ENCODE data around the gene TM7SF2.
"Not testable (repeated sequence)": the region's sequence is repeated elsewhere in the genome, so short reads cannot be mapped to it uniquely, and the experiment has no call there.

The TM7SF2 gene

DNA sequence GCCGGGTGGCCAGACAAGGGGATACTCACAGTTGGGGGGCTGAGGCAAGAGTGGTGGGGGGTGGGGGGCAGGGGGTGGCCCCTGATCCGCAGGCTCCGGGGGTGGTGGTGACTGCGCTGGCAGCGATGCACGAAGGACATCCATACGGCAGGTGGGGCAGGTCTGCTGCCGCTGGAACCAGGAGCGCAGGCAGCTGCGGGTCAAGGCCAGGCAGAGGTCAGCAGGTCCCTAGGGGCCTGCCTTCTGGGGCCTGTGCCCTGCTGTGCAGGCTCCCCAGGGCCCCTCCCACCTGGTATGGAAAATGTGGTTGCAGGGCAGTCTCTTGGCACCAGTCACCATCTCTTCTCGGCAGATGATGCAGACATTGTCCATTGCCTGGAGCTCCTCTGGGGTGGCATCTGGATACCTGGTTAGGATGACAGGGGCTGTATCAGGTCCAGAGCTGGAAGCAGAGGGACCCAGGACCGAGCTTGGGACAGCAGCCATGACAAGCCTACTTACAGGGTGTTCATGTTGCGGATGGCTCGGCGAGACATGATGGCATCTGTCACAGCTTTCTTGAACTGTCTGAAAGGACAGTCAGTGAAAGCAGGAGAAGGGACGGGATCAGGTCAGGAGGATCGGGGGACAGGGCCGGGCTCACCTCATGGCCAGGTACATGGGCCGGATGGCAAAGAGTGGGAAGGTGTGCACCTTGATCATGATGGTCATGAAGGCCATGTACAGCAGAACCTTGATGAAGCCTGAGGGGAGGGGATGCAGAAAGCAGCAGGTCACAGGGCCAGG lies 19.2 kb downstream of the TM7SF2 start:
- DNase-seq = no peak

DNA sequence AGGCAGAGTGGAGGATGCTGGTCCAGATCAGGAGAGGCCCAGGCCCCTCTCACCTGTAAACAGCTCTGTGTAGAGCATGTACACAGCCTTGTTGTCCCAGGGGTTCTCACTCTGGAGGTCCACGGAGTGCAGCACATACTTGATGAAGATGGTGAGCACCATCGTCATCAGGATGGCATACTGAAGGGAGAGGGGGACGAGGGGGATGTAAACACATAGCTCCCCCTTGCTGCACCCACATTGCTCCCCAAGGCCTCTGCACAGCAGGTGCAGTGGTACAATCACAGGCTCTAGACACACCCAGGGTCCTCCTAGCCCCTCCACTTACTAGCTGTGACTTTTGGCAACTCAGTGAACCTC lies 19.7 kb downstream of the TM7SF2 start:
- DNase-seq = no peak

DNA sequence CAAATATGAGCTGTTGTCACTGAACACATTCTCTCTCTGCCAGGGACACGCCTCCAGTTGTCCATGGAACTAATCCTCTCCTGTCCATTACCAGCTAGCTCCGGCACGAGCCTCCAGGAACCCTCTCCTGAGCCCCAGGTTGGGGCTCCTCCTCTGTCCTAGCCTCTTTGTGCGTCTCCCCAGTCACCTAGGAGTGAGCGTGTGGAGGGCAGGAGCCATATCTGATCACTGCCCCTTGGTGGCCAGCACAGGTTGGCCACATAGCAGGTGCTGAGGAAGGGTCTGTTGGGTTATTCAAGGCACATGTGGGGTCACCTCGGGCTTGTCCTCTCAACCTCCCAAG lies 20.2 kb downstream of the TM7SF2 start:
- DNase-seq = no peak

DNA sequence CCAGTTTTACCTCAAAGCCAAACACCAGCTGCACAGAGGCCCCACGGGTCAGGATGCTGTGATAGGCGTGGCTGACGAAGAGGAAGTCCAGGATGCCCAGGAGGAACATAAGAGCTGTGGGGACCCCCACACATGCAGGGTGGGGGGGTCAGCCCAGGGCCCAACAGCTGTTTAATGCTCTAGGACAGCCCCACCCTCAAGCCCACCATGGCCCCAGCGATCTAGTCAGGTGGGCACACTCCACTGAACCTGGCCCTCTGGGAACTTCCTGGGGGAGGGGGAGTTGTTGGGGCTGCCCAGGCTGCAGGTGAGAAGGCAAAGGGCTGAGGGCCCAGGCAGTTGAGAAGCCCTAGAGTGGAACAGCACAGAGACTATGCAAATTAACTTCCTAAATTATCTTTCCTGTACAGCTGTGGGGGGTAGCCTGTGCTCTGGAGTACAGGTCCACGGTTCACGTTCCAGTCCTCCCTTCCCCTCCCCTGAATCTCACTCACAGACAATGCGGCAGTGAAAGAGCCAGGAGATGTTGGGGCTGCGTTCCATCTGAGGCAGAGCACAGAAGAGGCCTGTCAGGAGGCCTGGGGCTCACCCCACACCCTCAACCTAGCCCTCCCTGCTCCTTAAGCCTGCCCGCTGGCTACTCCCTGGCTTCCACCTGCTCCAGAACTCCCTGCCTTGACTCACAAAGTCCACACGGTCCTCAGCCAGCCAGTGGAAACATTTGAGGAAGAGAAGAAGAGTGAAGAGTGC lies 20.7 kb downstream of the TM7SF2 start:
- DNase-seq = no peak

DNA sequence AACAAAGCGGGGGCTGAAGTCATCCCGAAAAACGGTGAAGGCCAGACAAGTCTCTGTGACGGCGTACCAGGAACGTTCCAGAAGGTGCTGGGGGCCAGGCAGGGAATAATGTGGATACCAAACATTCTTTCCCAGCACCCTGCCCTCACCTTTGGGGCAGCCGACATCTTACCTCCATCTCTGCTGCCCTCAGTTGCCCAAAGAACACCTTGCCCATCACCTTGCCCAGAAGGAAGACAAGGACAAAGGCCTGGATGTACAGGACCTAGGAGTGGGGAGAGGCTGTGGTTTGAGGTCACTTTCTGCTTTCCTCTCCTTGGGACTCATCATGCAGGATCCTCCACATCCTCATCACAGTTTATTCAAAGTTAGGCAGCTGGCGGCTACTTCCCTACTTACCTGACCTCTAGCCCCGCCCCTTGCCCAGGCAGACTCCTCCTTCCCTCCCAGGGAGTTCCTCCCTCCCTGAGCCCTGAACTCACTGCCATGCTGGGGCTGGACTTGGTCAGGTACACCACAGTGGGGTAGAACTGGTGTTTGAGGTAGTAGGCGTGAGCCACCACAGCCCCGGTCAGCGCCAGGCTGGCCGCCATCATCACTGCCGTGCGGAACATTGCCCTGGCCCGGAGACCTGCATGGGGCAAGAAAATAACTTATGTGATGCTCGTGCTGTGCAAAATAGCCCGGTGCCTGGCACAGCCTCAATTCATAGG lies 21.5 kb downstream of the TM7SF2 start:
- no peak for DNase-seq

DNA sequence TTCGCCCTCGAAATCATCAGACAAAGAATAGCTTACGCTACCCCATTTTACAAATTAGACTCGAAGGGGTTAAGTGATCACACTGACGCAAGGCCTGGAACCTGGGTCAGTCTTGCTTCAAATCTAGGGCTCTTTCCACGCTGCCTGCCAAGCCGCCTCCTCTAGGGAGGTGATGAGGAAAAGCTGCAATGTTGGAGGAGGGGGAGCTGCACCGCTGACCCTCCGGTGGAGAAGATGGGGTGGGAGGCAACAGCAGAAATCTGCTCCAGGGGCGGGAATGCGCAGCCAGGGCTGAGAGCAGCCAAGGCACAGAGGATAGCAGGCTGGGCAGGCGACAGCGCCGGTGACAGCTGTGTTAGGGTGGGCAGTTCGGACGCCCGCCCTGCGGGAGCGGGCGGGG lies 22.1 kb downstream of the TM7SF2 start:
- DNase-seq = no peak

DNA sequence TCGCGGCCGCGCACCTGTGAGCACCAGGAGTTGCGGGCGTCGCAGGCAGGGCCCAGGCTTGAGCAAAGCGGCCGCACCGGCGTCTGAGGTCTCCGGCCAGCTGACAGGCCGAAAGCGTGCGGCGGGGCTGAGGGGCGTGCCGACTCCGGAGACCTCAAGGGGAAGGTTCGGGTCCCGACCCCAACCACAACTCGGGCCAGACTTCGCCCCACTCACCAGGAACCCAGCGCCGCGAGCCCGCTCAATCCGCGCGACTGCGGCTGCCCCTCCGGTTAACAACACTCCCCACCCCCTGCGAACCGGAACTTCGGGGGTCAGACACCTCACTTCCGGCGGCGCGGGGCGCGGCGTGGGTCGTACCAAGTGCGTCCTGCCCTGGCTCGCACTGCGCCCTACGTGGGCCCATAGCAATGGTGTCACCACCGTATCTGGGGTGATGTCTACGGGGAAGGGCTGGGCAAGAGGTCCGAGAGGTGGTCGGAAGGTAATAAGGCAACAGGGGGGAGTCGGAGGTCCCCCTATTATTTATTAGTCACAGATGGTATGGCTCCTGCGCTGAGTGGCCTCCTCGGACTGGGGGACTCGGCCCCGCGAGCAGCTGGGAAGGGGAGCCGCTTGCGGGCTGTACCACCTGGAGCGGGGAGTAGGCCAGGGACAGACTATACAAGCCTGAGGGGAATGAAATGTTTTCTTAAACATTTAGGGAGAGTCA lies 22.7 kb downstream of the TM7SF2 start, which contains the start of gene SYVN1:
SYVN1 (minus strand) TSS at position 280 of the 712 bp plus-strand sequence. CDS start 918 bp downstream, outside the sequence.
- peak; percentile 83 for DNase-seq

DNA sequence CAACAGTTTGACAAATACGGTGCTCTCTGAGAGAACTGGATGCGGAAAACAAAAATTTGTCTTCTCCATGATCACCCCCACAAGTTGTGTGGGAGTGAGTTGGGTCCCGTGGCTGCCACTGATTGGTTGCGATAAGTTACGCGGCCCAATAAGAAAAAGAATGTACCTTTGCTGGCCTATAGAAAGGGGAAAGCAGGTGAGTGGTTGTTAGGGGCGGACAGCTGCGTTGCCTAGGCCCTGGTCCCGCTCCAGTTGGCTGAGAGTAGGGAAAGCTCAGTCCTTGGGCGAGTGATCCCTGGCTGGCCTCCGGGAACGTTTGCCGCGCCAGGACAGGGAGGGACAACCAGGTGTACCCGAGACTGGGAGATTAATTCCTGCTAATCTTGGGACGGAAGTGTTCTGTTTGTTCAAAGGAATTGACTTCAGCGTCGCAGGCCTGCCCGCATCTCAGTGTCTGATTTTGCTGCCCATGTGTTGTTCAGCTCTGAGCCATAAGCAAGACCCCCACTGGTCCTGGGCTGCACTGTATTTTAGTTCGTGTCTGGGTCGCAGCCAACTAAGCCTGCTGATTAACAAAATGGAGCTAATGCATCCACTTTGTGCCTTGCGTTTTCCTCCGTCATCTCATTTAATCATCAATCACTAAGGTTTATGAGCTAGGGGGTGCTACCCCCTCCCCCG lies 23.4 kb downstream of the TM7SF2 start:
- DNase-seq = peak; percentile 91

DNA sequence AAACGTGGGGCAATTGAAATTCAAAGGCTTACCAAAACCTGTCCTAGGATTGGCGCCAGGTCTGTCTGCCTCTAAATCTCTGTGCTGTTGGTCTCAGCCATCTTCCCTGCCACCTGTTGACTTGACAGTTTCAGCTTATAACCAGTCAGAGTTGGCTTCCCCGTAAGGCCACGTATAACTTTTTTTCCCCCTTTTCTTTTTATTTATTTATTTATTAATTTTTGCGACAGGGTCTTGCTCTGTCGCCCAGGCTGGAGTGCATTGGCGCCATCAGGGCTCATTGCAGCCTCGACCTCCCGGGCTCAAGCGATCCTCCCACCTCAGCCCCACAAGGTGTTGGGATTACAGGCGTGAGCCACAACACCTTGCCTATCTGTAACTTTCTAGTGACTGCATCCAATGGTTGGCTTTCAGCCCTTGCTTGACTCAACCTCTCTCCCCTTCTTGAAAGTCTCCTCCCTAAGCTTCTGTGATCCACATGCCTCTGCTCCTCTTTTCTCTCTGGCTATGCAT lies 24.0 kb downstream of the TM7SF2 start:
- no peak for DNase-seq

DNA sequence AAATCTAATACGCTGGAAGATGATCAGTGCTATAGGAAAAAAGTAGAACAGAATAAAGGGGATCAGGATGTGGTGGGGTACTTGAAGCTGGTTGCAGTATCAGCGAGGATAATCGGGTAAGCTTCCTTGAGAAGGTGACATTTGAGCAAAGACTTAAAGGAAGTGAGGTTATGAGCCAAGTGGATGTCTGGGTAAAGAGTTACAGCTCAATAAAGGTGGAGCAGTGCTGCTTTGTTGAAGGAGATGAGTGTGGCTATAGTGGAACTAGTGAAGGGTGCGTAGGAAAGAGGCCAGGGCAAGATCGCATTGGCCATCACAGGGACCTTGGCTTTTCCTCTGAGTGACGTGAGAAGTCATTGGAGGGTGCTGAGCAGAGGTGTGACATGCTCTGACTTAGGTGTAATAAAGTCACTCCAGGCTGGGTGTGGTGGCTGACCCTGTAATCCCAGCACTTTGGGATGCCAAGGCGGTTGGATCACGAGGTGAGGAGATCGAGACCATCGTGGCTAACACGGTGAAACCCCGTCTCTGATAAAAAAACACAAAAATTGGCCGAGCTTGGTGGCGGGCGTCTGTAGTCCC lies 24.9 kb downstream of the TM7SF2 start:
- no peak for DNase-seq

DNA sequence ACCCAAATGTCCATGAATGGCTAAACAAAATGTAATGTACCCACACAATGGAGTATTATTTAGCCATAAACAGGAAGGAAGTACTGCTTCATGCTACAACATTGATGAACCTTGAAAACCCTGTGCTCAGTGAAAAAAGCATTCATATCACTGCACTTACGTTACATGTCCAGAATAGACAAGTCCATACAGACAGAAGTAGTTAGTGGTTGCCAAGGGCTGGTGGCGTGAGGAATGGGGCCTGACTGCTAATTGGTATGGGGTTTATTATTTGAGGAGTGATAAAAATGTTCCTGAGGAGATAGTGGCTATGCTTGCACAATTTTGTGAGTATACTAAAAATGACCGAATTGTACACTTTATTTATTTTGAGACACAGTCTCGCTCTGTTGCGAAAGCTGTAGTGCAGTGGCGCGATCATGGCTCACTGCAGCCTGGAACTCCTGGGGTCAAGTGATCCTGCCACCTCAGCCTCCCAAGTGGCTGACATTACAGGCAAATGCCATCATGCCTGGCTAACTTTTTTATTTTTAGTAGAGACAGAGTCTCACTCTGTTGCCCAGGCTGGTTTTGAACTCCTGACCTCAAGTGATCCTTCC lies 30.3 kb downstream of the TM7SF2 start:
- DNase-seq = no peak

DNA sequence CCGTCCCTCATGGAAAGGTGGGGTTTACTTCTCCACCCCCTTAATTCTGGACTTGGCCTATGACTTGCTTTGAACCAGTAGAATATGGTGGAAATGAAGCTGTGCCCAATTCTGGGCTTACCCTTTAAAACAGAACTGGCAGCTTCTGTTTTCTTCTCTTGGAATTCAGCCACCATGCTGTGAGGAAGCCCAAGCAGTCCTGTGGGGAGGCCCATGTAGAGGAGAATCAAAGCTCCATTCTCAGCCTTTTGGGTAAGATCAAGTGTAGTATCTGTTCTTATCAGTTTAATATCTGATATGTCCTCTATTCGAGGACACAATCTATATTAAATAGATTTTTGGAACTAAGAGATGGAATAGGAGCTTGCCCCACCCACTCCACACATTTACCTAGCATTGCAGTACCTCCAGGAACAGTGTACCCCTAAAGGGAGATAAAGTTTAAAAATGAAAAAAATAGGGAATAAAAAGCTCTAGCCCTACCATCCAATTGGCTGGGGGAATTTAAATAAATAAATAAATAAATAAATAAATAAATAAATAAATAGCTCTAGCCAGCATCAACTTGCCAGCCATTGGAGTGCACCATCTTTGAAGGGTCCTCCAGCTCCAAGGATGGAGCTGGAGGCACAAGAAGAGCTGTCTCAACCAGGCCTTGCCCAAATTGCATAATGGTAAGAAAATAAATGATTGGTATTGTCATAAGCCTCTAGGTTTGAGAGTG lies 35.8 kb downstream of the TM7SF2 start:
- DNase-seq = no peak

DNA sequence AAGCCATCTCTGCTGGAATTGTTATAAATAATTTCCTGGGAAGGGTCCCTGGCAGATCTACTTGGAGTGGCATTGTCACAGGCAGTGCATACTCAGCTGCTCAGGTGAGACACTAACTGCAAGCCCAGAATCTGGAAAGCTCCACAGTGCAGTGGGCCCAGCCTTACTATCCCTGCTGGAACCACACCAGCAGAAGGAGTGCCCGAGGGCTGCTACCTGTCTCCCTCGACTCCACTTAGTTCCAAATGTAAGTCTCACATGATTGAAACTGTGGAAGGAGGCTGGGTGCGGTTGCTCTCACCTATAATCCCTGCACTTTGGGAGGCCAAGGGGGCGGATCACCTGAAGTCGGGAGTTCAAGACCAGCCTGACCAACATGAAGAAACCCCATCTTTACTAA lies 37.0 kb downstream of the TM7SF2 start:
- DNase-seq = no peak

DNA sequence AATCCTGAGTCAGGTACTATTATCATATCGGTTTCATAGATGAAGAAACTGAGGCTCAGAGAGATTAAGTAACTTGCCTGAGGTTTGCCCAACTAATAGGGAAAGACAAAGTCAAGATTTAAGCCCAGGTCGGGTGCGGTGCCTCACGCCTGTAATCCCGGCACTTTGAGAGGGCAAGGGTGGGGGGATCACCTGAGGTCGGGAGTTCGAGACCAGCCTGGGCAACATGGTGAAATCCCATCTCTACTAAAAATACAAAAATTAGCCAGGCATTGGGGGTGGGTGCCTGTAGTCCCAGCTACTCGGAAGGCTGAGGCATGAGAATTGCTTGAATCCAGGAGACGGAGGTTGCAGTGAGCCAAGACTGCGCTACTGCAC lies 38.4 kb downstream of the TM7SF2 start:
- not testable (repeated sequence) for DNase-seq

DNA sequence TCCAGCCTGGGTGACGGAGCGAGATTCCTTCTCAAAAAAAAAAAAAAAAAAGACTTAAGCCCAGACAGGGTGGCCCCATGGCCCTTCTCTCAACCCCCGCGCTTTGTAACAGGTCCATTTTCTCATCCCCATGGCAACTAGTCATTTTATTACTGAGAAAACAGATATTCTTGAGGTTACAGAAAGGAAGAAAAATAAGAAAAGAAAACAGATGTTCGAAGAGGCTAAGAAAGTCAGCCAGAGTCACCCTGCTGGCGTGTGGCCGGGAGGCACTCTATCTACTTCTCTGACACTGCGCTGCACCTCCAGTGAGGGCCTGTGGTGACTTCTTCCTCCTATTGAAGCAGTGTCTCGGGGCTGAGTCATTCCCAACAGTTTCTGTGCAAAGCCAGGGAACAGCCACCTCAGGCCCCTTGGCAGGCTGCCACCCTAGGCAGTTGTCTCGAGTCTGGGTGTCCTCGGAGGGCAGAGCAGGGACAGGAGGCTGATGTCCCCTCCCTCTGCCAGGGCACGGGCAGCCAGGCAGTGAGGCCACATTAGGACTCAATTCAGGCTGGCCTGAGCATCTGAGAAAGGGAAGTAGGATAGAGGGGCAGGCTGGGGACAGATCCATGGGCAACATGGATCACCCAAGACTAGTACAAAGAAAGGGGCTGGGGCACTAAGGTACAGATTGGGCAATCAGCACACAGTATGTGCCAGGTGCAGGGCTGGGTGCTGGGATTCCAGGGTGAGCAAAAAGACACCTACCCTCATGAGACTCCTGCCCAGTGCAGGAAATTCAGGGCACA lies 39.0 kb downstream of the TM7SF2 start:
- peak; percentile 76 for DNase-seq

DNA sequence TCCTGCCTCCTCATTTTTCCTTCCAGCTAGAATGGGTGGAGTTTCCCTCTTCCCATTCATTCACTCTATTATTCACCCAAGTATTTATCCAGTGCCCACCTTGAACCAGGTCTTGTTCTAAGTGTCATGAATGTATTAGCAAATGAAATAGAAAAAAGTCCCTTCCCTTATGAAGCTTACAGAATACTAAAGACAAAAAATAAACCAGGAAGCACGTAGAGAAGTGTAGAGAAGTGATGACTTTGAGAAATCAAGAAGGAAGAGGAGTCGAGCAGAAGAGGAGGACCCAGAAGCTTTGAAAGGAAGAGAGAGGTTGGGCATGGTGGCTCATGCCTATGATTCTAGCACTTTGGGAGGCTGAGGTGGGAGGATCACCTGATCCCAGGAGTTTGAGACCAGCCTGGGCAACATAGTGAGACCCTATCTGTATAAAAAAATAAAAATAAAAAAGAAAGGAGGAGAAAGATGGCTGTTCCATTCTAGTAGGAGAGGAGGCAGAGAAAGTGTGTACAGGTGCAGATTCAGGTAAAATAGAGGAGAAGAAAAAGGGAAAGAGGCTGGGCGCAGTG lies 39.7 kb downstream of the TM7SF2 start:
- DNase-seq = no peak

DNA sequence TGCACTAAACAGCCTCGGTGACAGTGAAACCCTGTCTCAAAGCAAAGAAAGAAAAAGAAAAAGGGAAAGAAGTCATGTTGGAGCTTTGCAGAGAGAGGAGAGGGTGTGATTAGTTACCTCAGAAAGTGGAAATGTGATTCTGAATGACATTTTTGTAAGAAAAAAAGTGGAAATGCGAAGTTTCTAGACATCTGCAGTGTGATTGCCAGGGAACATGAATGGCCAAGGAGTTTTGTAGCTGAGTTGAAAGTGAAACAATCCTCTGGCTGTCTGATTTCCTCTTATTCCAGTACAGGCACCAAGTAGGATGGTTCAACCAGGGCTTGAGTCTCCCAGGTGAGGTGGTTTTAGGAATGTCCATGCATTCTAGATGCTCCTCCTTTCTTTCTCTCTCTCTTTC lies 40.5 kb downstream of the TM7SF2 start:
- no peak for DNase-seq

DNA sequence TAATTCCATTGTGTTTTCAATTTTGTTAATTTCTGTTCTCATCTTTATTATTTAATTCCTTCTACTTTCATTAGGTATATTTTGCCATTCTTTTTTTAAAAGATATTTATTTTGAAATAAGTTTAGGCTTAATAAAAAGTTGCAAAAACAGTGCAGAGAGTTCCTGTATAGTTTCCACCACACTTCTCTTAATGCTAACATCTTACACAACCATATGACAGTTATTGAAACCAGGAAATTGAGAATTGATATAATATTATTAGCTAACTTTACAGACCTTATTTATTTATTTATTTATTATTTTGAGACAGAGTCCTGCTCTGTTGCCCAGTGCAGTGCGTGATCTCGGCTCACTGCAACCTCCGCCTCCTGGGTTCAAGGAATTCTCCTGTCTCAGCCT lies 44.6 kb downstream of the TM7SF2 start:
- no peak for DNase-seq

DNA sequence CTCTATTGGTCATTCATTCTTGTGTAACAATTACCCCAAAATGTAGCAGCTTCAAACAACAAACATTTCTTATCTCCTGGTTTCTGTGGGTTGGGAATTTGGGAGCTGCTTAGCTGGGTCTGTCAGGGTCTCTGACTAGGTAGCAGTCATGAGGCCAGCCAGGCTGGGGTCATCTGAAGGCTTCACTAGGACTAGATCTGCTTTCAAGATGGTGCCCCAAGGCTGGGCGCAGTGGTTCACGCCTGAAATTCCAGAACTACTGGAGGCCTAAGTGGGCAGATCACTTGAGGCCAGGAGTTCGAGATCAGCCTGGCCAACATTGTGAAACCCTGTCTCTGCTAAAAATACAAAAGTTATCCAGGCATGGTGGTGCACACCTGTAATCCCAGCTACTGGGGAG lies 45.3 kb downstream of the TM7SF2 start:
- no peak for DNase-seq

DNA sequence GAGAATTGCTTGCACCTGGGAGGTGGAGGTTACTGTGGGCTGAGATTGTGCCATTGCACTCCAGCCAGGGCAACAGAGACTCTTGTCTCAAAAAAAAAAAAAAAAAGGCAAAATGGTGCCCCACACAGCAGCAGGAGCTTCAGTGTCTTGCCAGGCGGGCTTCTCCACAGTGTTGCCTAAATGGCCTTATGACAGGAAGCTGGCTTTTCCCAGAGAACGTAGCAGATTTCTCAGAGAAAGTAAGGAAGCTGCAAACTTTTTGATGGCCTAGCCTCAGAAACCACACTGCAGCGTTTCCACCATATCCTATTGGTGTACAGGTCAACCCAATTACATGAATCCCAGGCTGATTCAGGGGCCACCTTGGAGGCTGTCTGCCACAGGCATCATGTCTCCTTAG lies 45.7 kb downstream of the TM7SF2 start:
- no peak for DNase-seq
